Measurements from ENCODE around the gene SRRM3. TPM values are rescaled to one million over a fixed set of nuclear protein-coding genes. Genes with fewer than 3 reads are reported as not detected.
A peak's percentile ranks its signal among the peaks of the same experiment; 100 is the strongest.
"Not testable (repeated sequence)": the region's sequence is repeated elsewhere in the genome, so short reads cannot be mapped to it uniquely, and the experiment has no call there.

Gene SRRM3
- total RNA-seq, 1 donor from 2014 or later = 1.3 TPM

- peak in 1 of 2 donors; percentile 24 for DNase-seq (ENCODE audit: low read depth in 2 of 2)
These were observed 9.9 kb upstream of the SRRM3 start for GRCh38 chr7:76191783-76192240.

- DNase-seq (ENCODE audit: low read depth in 2 of 2) = no peak
These were observed 8.2 kb upstream of the SRRM3 start for GRCh38 chr7:76193466-76193865.

GRCh38 chr7:76193883-76194282 is 7.8 kb upstream of the SRRM3 start:
- no peak for DNase-seq (ENCODE audit: low read depth in 2 of 2)

- DNase-seq (ENCODE audit: low read depth in 2 of 2) = no peak
These were observed 4.9 kb upstream of the SRRM3 start for GRCh38 chr7:76196786-76197185.

- no peak for DNase-seq (ENCODE audit: low read depth in 2 of 2)
These were observed 3.5 kb upstream of the SRRM3 start for GRCh38 chr7:76198202-76198601.

GRCh38 chr7:76202666-76203030 is 952 bp downstream of the SRRM3 start:
- DNase-seq (ENCODE audit: low read depth in 2 of 2) = no peak

GRCh38 chr7:76204147-76204546 is 2.5 kb downstream of the SRRM3 start:
- DNase-seq (ENCODE audit: low read depth in 2 of 2) = no peak

GRCh38 chr7:76206633-76207032 is 4.9 kb downstream of the SRRM3 start:
- peak in 1 of 2 donors; percentile 9 for DNase-seq (ENCODE audit: low read depth in 2 of 2)

- DNase-seq (ENCODE audit: low read depth in 2 of 2) = no peak
These were observed 7.6 kb downstream of the SRRM3 start for GRCh38 chr7:76209310-76209709.

GRCh38 chr7:76211216-76211615 is 9.5 kb downstream of the SRRM3 start:
- DNase-seq (ENCODE audit: low read depth in 2 of 2) = no peak

GRCh38 chr7:76215349-76215748 is 13.7 kb downstream of the SRRM3 start:
- not testable (repeated sequence) for DNase-seq (ENCODE audit: low read depth in 2 of 2)

GRCh38 chr7:76216381-76217082 is 14.8 kb downstream of the SRRM3 start:
- DNase-seq (ENCODE audit: low read depth in 2 of 2) = no peak

GRCh38 chr7:76217942-76218566 is 16.4 kb downstream of the SRRM3 start:
- no peak for DNase-seq (ENCODE audit: low read depth in 2 of 2)

GRCh38 chr7:76220185-76221057 is 18.7 kb downstream of the SRRM3 start:
- peak in 1 of 2 donors; percentile 8 for DNase-seq (ENCODE audit: low read depth in 2 of 2)

GRCh38 chr7:76222333-76222732 is 20.6 kb downstream of the SRRM3 start:
- no peak for DNase-seq (ENCODE audit: low read depth in 2 of 2)

GRCh38 chr7:76222839-76223238 is 21.1 kb downstream of the SRRM3 start:
- DNase-seq (ENCODE audit: low read depth in 2 of 2) = no peak

GRCh38 chr7:76223286-76223972 is 21.7 kb downstream of the SRRM3 start:
- DNase-seq (ENCODE audit: low read depth in 2 of 2) = no peak

GRCh38 chr7:76224695-76225094 is 23.0 kb downstream of the SRRM3 start:
- no peak for DNase-seq (ENCODE audit: low read depth in 2 of 2)

- peak in 1 of 2 donors; percentile 49 for DNase-seq (ENCODE audit: low read depth in 2 of 2)
These were observed 23.7 kb downstream of the SRRM3 start for GRCh38 chr7:76225379-76225778.

- DNase-seq (ENCODE audit: low read depth in 2 of 2) = no peak
These were observed 24.3 kb downstream of the SRRM3 start for GRCh38 chr7:76225951-76226350.

- not testable (repeated sequence) for DNase-seq (ENCODE audit: low read depth in 2 of 2)
These were observed 25.3 kb downstream of the SRRM3 start for GRCh38 chr7:76226878-76227423.

Data from dermis microvascular lymphatic vessel endothelial cell (primary cell).